Caco-2 (cell line): Measurements from ENCODE around the gene CBX2. TPM values are rescaled to one million over a fixed set of nuclear protein-coding genes. Genes with fewer than 3 reads are reported as not detected.

Experiments used
- BruUV-seq: library from RNA; stranded (reverse); fragments of 400-500 nt; replicated peaks from 2 replicates; lab custom pipeline; 2021; lab: Mats Ljungman, UMichigan
- CTCF ChIA-PET: fragments of 300-600 bp; sonication (Branson Sonifier 250); formaldehyde crosslinking; loops from one replicate; lab custom pipeline; 2022; ENCODE audit warnings: antibody characterized with exemption; lab: Charles Lee
- POLR2A ChIA-PET: fragments of 300-600 bp; sonication (Branson Sonifier 250); formaldehyde crosslinking; loops from one replicate; lab custom pipeline; 2022; ENCODE audit warnings: antibody characterized with exemption; lab: Charles Lee
- DNase-seq, 2 experiments: peaks; one replicate each; pipeline versions ENCODE4 v3.0.0 to v3.0.0-alpha.2; 2020 to 2022
- H3K27me3 ChIP-seq: replicated peaks from 2 replicates; pipeline ENCODE4 v1.6.0; 2011; ENCODE audit warnings: low read length; ENCODE audit not compliant: control insufficient read depth, insufficient read depth
- H3K36me3 ChIP-seq: 2 replicates; pipeline ENCODE4 v1.5.1; 2011; ENCODE audit warnings: low read length; ENCODE audit not compliant: control insufficient read depth, insufficient read depth
- H3K4me1 ChIP-seq: fragments of 250-450 bp; sonication (Bioruptor Pico); 2 replicates; pipeline ENCODE4 v1.5.1; 2020; ENCODE audit warnings: mild to moderate bottlenecking
- H3K4me3 ChIP-seq: 2 replicates; pipeline ENCODE4 v1.5.1; 2011; ENCODE audit warnings: low read depth, mild to moderate bottlenecking, control low read depth, low read length
- H3K9me3 ChIP-seq: fragments of 250-450 bp; sonication (Bioruptor Pico); 2 replicates; pipeline ENCODE4 v1.5.1; 2020; ENCODE audit warnings: mild to moderate bottlenecking, moderate library complexity
- H3K27ac Mint-ChIP-seq: one replicate; pipeline ENCODE4 v1.8.0; 2022; ENCODE audit warnings: mixed read lengths; ENCODE audit not compliant: unreplicated experiment
- H3K27me3 Mint-ChIP-seq: one replicate; pipeline ENCODE4 v1.8.0; 2022; ENCODE audit warnings: mixed read lengths; ENCODE audit not compliant: insufficient read depth, unreplicated experiment
- H3K36me3 Mint-ChIP-seq: one replicate; pipeline ENCODE4 v1.8.0; 2022; ENCODE audit warnings: mild to moderate bottlenecking, mixed read lengths; ENCODE audit not compliant: insufficient read depth, unreplicated experiment
- H3K4me1 Mint-ChIP-seq: one replicate; pipeline ENCODE4 v1.8.0; 2022; ENCODE audit warnings: low read depth, mixed read lengths; ENCODE audit not compliant: unreplicated experiment
- H3K4me3 Mint-ChIP-seq: one replicate; pipeline ENCODE4 v1.8.0; 2022; ENCODE audit warnings: mild to moderate bottlenecking, moderate library complexity, mixed read lengths; ENCODE audit not compliant: unreplicated experiment
- H3K9me3 Mint-ChIP-seq: one replicate; pipeline ENCODE4 v1.8.0; 2022; ENCODE audit warnings: mixed read lengths; ENCODE audit not compliant: unreplicated experiment
- CTCF ChIP-seq, 2 experiments: fragments of 200-600 bp in 1 of 2; IDR thresholded peaks; 1 replicate in 1 of 2; 2 replicates in 1 of 2; pipeline versions ENCODE4 v1.5.1 to v1.8.0; 2011 to 2022; ENCODE audit warnings: antibody characterized with exemption in 1 of 2, control low read depth in 1 of 2, inconsistent platforms in 1 of 2, low read depth in 1 of 2, low read length in 1 of 2, mild to moderate bottlenecking in 1 of 2, moderate library complexity in 1 of 2; ENCODE audit not compliant: insufficient read depth in 1 of 2, severe bottlenecking in 1 of 2, unreplicated experiment in 1 of 2
- intact Hi-C: fragments of 100-400 bp; cut with micrococcal nuclease; formaldehyde crosslinking; loops from one replicate; pipeline ENCODE4 v1.10.0; 2022; ENCODE audit not compliant: unreplicated experiment
- total RNA-seq: library from RNA; stranded (reverse); gene quantifications from 2 replicates; pipeline ENCODE4 v1.2.3, GENCODE V29; 2022

Gene CBX2
- total RNA-seq, 1 experiment from 2014 or later, result 52.8 TPM

DNA sequence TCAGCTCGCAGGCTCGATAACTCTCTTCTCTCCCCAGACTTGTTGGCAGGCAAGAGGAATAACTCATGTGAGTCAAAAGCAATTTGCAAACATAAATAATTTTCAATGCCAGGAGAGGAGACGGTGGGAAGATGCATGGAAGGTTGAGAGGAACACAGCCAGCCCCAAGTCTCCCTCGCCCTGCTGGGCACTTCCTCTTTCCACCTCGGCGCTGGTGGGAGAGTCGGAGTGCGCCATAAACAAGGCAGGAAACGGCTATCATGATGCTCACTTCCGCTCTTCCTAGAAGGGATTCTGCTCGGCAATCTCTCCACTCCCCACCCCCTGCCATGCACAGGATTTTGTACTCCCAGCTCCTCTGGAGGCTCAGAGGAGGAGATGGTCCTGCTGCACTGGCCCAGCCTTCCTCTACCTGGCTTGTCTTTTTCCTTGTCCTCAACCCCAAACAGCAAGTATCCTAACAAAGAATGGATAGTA, 48.3 kb downstream of the CBX2 start:
- Mint-ChIP-seq H3K27me3 (no peaks in the 10 kb centered on the region), H3K9me3 (peaks cover 11% of the 10 kb centered on the region), H3K4me3 (no peak overlapping the region), H3K36me3 (peaks cover 18% of the 10 kb centered on the region), H3K4me1 (no peaks in the 10 kb centered on the region), H3K27ac (no peak overlapping the region)
- no peak overlapping the region for H3K4me3 ChIP-seq
- H3K36me3 ChIP-seq, result no peaks in the 10 kb centered on the region
- H3K9me3 ChIP-seq, result no peaks in the 10 kb centered on the region
- no peak for DNase-seq
- BruUV-seq, result no TSS peak
- intact Hi-C loops, result no loop called here
- H3K27me3 ChIP-seq, result no peaks in the 10 kb centered on the region
- H3K4me1 ChIP-seq, result peaks cover 8% of the 10 kb centered on the region; the same call in 1 of the 2 replicates
- TF ChIP-seq CTCF (IDR thresholded peaks at IDR 0.05; ENCODE audit: insufficient read depth in 1 of 2, low read depth in 1 of 2, low read length in 1 of 2, severe bottlenecking in 1 of 2, unreplicated experiment in 1 of 2), result no peak
- CTCF ChIA-PET, result no interaction called here
- POLR2A ChIA-PET, result no interaction called here

DNA sequence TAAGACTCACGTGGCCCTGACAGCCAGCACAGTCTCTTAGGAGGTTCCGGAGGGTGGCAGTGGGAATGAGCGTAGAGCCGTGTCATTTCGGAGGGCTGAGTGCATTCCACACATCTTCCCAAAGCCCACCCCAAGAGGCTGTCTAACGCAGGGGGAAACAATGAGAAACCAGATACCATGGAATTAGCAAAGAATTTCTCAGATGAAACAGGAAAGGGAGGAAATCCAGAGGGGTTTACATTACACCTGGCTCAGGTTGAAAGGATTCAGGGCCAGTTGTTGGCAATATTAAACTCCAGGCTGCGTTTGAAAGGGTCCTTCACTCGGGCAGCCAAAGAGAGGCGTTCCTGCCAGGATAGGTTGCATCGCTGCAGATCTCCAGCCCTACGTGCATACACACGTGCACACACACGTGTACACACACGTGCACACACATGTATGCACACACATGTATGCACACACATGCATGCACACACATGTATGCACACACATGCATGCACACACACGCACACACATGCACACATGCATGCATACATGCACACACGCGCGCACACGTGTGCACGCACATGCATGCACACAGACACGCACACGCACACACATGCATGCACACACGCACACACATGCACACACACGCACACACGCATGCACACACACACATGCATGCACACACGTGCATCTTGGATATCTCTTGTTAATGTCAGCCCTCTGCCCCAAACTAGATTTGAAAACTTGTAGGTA, 49.1 kb downstream of the CBX2 start:
- ChIA-PET POLR2A (no interaction called here), CTCF (no interaction called here)
- no peak overlapping the region for H3K4me3 ChIP-seq
- no peaks in the 10 kb centered on the region for H3K36me3 ChIP-seq
- H3K4me1 ChIP-seq, result peaks cover 10% of the 10 kb centered on the region; the same call in 1 of the 2 replicates
- no peak for DNase-seq
- Mint-ChIP-seq H3K9me3 (peaks cover 11% of the 10 kb centered on the region), H3K4me3 (no peak overlapping the region), H3K4me1 (no peaks in the 10 kb centered on the region), H3K36me3 (peaks cover 26% of the 10 kb centered on the region), H3K27me3 (no peaks in the 10 kb centered on the region), H3K27ac (no peak overlapping the region)
- TF ChIP-seq CTCF (IDR thresholded peaks at IDR 0.05; ENCODE audit: insufficient read depth in 1 of 2, low read depth in 1 of 2, low read length in 1 of 2, severe bottlenecking in 1 of 2, unreplicated experiment in 1 of 2), result no peak
- BruUV-seq, result no TSS peak
- no peaks in the 10 kb centered on the region for H3K9me3 ChIP-seq
- intact Hi-C loops, result no loop called here
- no peaks in the 10 kb centered on the region for H3K27me3 ChIP-seq

GRCh38 chr17:79829004-79829403, 51.1 kb downstream of the CBX2 start:
- no TSS peak for BruUV-seq
- H3K27ac Mint-ChIP-seq, result no peak overlapping the region
- no peak overlapping the region for H3K4me3 Mint-ChIP-seq
- ChIA-PET POLR2A (interaction anchor here (0.7 to 1.4 kb wide), 3 partner anchors 10 to 165 kb away, joined by 3 to 5 read pairs (median 4); partner anchors contain the start of genes CBX4 and CBX8), CTCF (interaction anchor here (1.2 to 1.4 kb wide), 2 partner anchors 10 to 11 kb away, joined by 4 to 12 read pairs; partner anchors contain the start of gene CBX4)
- TF ChIP-seq CTCF (IDR thresholded peaks at IDR 0.05; ENCODE audit: insufficient read depth in 1 of 2, low read depth in 1 of 2, low read length in 1 of 2, severe bottlenecking in 1 of 2, unreplicated experiment in 1 of 2), result no peak
- H3K4me1 Mint-ChIP-seq, result peaks cover 7% of the 10 kb centered on the region
- Histone ChIP-seq H3K27me3 (no peaks in the 10 kb centered on the region), H3K4me1 (peaks cover 10% of the 10 kb centered on the region; the same call in 1 of the 2 replicates), H3K9me3 (no peaks in the 10 kb centered on the region), H3K4me3 (no peak overlapping the region), H3K36me3 (no peaks in the 10 kb centered on the region)
- peaks cover 43% of the 10 kb centered on the region for H3K36me3 Mint-ChIP-seq
- intact Hi-C loops, result no loop called here
- H3K27me3 Mint-ChIP-seq, result no peaks in the 10 kb centered on the region
- no peak for DNase-seq
- H3K9me3 Mint-ChIP-seq, result peaks cover 10% of the 10 kb centered on the region
